GM12892 (cell line): Measurements from ENCODE around the gene GPER1. TPM values are rescaled to one million over a fixed set of nuclear protein-coding genes. Genes with fewer than 3 reads are reported as not detected.
A peak's percentile ranks its signal among the peaks of the same experiment; 100 is the strongest.
"Not testable (repeated sequence)": the region's sequence is repeated elsewhere in the genome, so short reads cannot be mapped to it uniquely, and the experiment has no call there.

Source experiments
- DNase-seq: peaks from one replicate; pipeline ENCODE4 v3.0.0; 2011; ENCODE audit not compliant: insufficient read length
- FAIRE-seq: peaks from 2 replicates; lab custom pipeline; 2011; peaks lifted over from hg19 to GRCh38; lab: Jason Lieb, UNC
- POLR2A ChIP-seq: IDR thresholded peaks from 2 replicates; pipeline ENCODE4 v1.6.1; 2011; ENCODE audit warnings: low read depth, low read length, control low read depth
- POLR2AphosphoS5 ChIP-seq: IDR thresholded peaks from 2 replicates; pipeline ENCODE4 v1.6.1; 2011; ENCODE audit warnings: low read depth, low read length, control low read depth
- TAF1 ChIP-seq: IDR thresholded peaks from 2 replicates; pipeline ENCODE4 v1.6.1; 2011; ENCODE audit warnings: low read depth, mild to moderate bottlenecking, control low read depth, low read length, borderline replicate concordance
- polyA plus RNA-seq: library from polyadenylated mRNA; unstranded; fragments of >200 nt; gene quantifications from one replicate; pipeline ENCODE4 v1.2.1, GENCODE V29; 2012; ENCODE audit warnings: missing spikeins, inconsistent platforms; ENCODE audit not compliant: missing spikeins

GPER1 gene
- 7.1 TPM for polyA plus RNA-seq

DNA sequence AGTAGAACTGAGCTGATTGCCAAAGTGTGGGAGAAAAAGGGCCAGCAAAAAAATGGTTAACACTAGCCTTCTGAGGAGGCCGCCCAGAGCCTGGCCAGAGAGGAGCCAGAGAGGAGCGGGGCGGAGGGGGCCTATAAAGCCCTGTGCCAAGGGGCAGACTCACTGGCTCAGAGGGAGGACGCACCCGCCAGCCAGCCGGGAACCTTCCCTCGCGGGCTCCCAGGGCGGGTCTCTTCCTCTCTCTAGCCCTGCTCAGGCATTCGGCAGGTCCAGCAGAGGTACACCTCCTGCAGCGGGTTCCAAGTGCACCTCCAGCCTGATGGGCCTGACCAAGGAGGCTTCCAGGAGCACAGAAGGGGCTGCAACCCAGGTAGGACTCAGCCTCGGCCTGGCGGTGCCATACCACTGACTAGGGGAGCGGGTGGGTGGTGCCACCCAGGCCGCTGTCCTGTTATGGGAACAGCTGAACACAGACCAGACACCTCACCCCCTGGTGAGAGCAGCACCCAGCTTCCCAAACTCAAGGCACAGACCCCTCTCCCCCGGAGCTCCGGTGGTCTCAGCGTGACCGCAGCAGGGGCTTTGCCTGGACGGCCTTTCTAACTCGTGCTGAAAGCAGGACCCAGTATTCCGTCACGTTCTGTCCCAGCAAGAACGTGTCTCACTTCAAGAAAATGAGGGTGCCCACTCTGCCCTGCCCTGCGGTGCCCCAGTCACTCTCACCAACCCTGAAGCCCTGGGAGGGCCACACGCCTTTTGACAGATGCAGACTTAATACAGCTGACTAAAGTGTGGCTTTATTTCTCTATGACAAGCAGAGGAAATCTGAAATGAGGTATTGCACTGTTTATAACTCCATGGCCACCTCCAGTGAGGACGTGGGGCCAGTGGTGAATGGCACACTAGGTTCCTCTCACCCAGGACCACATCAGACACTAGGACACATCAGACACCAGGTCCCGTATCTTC lies at the start of gene GPER1:
Gene GPER1, plus strand, starts transcription at position 162 of the 969 bp plus-strand sequence. CDS start 3,616 bp downstream, outside the sequence.
- TF ChIP-seq TAF1 (no peak), POLR2A (no peak), POLR2AphosphoS5 (no peak)
- FAIRE-seq (peak; percentile 9), DNase-seq (no peak)

DNA sequence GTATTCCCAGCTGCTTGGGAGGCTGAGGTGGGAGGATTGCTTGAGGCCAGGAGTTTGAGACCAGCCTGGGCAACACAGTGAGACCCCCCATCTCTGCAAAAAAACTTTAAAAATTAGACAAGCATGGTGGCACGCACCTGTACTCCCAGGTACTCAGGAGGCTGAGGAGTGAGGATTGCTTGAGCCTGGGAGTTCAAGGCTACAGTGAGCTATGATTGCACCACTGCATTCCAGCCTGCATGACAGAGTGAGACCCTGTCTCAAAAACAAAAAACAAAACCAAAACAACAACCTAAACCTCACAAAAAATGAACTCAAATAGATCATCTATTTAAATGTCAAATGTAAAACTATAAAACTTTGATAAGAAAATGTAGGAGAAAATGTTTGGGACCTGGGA lies 47.7 kb upstream of the GPER1 start:
- not testable (repeated sequence) for DNase-seq, FAIRE-seq

DNA sequence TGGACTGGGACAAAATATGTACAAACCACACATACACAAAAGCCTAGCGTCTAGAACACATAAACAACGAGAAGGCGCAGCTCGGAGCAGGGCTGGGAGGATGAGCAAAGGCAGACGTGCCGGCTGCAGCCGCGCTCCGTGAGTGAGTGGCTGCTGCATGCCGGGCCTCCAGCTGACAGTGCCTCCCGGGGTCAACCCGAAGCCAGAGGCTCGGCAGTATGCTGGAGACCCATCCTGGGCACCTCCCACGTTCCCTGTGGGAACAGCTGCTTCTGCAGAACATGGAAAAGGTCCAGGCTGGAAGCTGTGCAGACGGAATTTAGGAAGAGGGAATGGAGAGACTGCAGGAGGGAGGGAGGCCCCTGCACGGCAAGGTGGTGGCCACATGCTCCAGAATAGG lies 47.1 kb upstream of the GPER1 start:
- TF ChIP-seq POLR2AphosphoS5 (no peak), TAF1 (no peak), POLR2A (no peak)
- DNase-seq (no peak), FAIRE-seq (no peak)

DNA sequence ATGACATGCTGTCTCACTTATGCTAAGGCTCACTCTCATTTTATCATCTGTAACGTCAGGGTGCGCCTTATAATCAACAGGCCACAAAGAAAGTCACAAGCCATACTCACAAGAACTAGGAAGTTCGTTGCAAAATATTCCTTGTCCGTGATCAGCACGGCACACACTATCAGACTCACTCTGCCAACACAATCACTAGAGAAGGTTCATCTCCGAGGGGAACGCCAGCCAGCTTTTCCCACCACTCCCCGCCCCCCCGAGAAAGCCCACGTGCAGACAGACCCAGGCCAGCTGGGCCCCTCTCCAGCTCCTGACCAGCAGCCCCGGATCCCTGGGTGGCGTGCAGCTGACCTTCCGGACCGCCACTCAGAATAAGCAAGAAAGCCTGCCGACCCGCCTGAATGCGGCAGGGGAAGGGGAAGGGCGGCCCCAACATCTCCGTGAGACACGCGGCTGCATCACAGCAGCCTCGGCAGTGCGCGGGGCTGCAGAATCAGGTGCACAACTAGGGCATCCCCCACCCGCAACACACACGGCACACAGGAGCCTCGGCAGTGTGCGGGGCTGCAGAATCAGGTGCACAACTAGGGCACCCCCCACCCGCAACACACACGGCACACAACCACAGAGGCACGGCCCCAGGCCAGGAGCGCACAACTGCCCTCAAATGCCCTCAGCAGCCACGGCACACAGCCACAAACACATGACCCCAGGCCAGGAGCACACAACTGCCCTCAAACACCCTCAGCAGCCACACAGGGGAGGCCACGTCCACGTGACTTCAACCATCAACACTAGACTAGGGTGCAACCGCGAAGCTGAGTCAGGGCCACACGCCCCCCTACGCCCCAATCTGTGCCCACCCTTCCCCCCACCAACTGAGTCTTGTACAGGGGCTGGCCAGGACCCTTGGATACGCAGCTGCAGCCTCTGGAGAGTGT lies 46.1 kb upstream of the GPER1 start:
- no peak for TF ChIP-seq TAF1
- TF ChIP-seq POLR2A: no peak
- TF ChIP-seq POLR2AphosphoS5: no peak
- FAIRE-seq (no peak), DNase-seq (no peak)

DNA sequence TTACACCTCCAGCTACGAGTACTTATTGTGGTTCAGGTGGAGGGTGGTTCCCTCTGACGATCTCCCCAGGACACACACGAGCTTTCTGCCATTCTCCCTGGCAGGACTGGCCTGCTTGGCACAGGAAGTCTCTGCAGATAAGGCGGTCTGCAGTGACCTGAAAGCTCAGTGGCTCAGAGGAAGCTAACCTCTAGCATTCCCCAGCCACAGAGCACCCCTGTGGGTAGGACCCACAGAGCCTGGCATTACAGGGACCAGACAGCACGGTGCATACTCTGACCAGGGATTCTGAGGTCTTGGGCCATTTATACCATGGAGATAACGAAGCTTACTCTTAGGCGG lies 45.5 kb upstream of the GPER1 start:
- TF ChIP-seq TAF1 (no peak), POLR2AphosphoS5 (no peak), POLR2A (no peak)
- DNase-seq: no peak
- FAIRE-seq: no peak

DNA sequence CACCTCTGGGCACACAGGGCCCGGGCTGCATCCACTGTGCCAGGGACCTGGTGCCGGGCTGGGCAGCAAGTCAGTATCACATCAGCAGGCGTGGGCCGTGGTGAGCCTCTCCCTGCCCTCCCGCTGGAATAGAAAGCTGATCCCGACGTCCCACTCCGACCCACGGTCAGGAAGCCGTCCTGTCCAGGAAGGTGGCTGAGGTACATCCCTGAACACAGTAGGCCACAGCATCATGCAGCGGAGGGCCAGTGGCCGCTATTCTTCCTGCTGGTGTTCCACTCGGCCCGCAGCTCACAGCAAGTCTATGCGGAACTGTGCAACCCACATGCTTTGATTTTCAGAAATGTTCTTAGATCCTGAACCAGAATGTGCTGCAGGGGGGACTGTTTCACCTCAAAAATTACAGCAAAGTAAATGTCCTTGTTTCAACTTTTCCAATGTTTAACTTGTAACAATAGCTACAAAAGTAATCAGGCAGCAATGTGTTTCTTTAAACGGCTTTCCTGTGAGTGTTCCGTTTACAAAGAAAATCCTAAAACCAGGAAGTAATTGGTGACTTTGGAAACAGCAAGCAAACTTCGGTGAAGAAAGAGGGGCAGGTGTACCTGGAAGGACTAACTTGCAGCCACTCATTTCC lies 44.2 kb upstream of the GPER1 start:
- FAIRE-seq (peak; percentile 17), DNase-seq (no peak)
- TF ChIP-seq POLR2A (no peak), TAF1 (no peak), POLR2AphosphoS5 (no peak)

DNA sequence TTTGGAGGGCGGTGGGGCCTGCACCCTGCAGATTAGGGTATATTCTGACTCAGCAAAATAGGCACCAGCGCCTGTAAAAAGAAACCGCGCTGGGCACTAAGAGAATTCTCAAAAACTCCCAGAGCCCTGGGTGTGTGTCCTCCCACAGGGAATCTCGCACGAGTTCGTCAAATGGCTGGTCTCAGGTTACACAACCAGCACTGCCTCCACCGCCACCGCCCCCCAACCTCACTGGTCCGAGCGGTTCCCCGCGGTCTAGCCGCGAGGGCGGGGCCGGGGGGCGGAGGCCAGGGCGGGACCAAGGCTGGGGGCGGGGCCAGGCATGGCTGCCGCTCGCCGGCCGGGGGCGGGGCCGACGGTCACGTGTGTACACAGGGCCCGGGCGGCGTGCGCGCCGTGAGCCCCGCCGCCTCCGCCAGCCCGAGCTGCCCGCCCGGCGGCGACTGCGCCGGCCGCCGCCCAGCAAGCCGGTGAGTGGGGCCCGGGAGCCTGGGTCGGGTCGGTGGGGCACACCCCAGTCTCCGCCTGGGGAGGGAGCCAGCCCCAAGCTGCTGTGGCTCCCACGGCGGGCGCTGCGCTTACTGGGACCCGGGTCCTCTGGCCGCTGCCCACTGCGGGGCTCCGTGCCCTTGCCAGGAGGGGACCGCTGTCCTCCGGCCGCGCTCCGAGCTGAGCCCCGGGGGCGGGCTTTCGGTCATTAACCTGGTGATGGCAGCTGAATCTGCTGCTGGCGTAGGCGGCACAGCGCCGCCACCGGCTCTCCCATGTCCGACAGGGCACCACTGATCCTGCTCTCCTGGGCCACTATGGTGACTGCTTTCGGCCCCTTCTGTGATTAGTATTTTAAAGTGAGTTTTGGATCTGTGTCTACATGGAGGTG lies 43.5 kb upstream of the GPER1 start, which contains the start of gene GPR146:
Gene GPR146, plus strand, starts transcription at position 358 of the 880 bp plus-strand sequence. CDS start 12,970 bp downstream, outside the sequence.
- FAIRE-seq: peak; percentile 97

DNA sequence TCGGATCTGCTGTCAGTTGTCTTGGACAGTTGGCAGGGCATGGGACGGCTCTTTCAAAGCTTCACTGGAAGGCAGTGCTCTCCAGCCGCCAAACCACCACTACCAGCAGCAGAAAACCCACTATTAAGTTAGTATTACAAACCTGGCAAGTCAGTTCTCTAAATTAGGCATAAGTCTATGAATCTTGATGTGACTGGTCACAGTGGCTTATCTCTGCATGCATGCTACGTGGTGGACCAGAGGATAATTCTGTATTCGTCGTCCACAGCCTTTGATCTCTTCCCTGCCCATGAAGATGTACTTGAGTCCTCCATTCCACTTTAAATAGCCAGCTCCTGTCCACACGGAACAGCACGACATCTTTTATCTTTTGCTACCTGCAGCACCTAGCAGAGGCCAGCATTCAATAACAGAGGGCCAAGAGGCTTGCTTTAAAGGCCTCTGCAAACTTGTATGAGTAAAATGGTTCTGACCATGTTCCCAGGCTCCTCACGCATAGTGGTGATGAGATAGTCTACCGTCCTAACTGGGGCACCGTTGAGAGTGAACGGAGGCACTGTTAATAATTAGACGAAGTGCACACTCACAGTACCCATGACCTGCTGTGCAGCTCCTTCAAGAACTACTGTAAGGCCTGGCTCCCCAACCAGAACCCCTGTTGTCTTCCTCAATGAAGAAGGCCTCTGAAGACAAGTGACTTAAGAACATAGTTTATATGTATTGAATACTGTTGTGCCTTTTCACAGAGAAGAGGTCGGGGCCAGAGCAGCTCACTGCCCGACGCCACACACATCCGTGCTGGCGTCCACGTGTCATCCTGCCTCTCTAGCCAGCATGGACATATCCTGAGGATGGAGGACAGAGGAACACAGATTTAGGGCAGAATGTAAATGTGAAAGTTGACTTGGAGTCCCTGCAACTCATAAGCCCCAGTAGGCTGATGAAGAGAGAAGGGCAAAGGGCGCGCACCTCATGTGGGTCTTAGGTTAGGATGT lies 42.5 kb upstream of the GPER1 start:
- TF ChIP-seq TAF1 (no peak), POLR2A (no peak)
- FAIRE-seq (no peak), DNase-seq (no peak)

More for the DNA sequence above, 43.5 kb upstream of the GPER1 start, which contains the start of gene GPR146:
- TF ChIP-seq POLR2AphosphoS5: no peak
- TF ChIP-seq POLR2A: no peak
- no peak; the same call in 1 of the 2 replicates for TF ChIP-seq TAF1
- DNase-seq: peak; percentile 100

DNA sequence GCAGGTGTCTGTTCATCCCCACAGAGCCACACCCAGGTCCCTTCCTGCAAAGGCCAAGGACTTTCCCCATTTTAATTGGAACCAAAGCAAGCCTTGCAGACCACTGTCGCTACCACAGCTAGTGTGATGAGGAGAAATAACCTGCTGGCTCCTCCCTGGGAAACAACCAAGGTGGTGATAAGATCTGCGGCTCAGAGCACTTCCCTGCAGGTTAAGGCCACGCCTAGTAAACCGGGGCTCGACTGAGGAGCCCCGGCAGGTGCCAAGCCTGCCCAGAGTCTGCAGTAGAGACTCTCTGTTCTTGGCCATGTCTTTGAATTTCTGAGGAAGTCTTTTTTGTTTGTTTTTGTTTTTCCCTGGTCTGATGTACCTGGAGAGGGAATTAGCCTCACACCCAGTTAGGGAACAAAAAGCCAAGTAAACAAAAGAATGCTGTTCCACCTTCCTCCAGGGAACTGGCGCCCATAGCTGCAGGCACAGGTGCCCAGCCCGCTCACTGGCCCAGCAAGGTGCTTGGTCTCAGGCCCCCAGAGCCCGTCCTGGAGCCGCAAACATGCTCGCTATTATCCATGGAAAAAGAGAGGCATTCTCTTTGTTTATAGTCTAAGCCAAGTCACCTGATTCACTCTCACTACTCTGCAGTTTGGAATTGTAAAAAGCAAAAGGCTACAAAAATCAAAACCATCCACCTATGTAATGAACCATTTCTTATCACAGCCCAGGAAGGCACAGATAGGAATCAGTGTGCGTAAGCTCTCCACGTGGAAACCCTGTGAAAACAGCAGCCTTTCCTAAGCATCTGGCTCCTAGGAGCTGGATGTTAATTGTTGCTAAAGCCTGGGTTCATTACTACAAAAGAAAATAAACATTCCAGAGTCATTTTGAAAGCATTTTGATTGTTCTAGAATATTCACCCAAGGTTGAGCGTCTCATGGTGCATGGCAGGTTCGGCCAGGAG lies 40.9 kb upstream of the GPER1 start:
- no peak for FAIRE-seq
- TF ChIP-seq POLR2AphosphoS5 (no peak), POLR2A (no peak), TAF1 (no peak)
- no peak for DNase-seq
